BLaER1 (cell line): ENCODE results near the gene JHY.

ENCODE experiments used
- H3K27ac ChIP-seq: shearing (Covaris generic); formaldehyde crosslinking; 2 replicates; pipeline ENCODE4 v1.8.1; 2022
- H3K27me3 ChIP-seq: shearing (Covaris generic); formaldehyde crosslinking; 2 replicates; pipeline ENCODE4 v1.8.1; 2022
- H3K36me3 ChIP-seq: shearing (Covaris generic); formaldehyde crosslinking; 2 replicates; pipeline ENCODE4 v1.8.1; 2022
- H3K4me1 ChIP-seq: shearing (Covaris generic); formaldehyde crosslinking; 2 replicates; pipeline ENCODE4 v1.8.1; 2022
- H3K4me2 ChIP-seq: shearing (Covaris generic); formaldehyde crosslinking; 2 replicates; pipeline ENCODE4 v1.8.1; 2022
- H3K4me3 ChIP-seq: shearing (Covaris generic); formaldehyde crosslinking; 2 replicates; pipeline ENCODE4 v1.8.1; 2022
- H3K9ac ChIP-seq: shearing (Covaris generic); formaldehyde crosslinking; 2 replicates; pipeline ENCODE4 v1.8.1; 2022
- H3K9me3 ChIP-seq: shearing (Covaris generic); formaldehyde crosslinking; 2 replicates; pipeline ENCODE4 v1.8.1; 2022
- H4K20me1 ChIP-seq: shearing (Covaris generic); formaldehyde crosslinking; 2 replicates; pipeline ENCODE4 v1.8.1; 2022
- Cebpa-rat ChIP-seq: shearing (Covaris generic); IDR thresholded peaks from 2 replicates; pipeline ENCODE4 v1.8.1; 2022

JHY gene

DNA sequence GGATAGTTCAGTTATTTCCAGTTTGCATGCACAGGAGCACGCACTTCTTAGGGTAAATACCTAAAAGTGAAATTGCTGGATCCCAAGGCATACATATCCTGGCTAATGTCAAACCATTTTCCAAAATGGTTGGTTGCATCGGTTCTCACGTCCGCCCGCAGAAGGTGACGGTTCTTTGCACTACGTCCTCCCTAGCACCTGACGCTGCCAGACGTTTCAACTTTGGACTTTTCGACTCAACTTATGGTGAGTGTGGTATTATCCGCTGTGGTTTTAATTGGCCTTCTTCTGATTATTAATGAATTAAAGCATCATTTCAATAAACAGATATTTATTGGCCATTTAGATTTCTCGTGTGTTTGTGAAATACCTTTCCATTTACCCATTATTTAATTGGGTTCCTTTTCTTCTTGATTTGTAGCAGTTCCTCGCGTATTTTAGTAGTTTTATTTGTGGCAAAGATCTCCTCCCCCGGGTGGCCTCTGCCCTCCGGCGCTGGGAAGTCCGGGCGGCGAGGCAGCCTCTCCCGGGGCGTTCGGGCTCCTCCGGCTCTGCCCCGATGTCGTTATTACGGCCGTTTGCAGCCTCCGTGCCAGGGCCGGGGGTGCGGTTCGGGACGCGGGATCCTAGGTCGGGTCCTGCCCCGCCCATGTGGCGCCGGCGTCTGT lies at the start of gene JHY:
Gene JHY (plus strand): TSS at position 571 of the 668 bp plus-strand sequence. CDS start 3,091 bp downstream, outside the sequence.
- Histone ChIP-seq H3K27me3 (peaks cover 34% of the 10 kb centered on the region), H4K20me1 (no peaks in the 10 kb centered on the region), H3K9me3 (no peaks in the 10 kb centered on the region), H3K27ac (peak within 1 kb of the TSS; percentile 36; the same call in 1 of the 2 replicates), H3K4me3 (peak within 1 kb of the TSS; percentile 77), H3K36me3 (no peaks in the 10 kb centered on the region), H3K4me1 (peaks cover 11% of the 10 kb centered on the region), H3K4me2 (peak within 1 kb of the TSS; percentile 98), H3K9ac (peak within 1 kb of the TSS; percentile 71)
- TF ChIP-seq Cebpa-rat = no peak

DNA sequence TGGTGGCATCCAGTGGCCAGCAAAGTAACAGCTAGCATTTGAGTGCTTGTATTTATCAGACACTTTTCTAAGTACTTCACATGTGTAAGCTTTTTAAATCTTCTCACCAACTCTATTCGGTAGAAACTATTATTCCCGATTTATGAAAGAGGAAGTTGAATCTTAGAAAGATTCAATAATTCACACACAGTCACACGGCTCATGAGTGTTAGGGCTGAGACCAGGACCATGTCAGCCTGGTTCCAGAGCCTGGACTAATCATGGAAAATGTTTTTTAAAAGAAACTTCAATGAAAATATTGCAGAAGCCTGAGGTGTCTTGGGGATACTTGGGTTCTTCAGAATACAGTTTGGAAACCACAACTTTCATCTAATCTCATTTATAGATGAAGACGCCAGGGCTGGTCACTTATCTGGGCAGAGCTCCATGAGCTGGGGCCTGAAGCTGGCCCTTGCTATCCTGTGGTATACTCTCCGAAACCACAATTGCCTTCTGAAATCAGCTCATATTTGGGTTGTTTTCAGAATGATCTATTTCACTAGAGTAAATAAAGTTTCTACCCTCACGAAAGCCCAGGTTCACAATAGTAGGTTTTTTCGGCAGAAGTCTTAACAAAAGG lies 48.6 kb upstream of the JHY start:
- no peaks in the 10 kb centered on the region for H3K36me3 ChIP-seq
- H3K9me3 ChIP-seq = no peaks in the 10 kb centered on the region
- H3K4me2 ChIP-seq = no peak overlapping the region
- no peak for TF ChIP-seq Cebpa-rat
- no peak overlapping the region for H3K27ac ChIP-seq
- H3K4me1 ChIP-seq = no peaks in the 10 kb centered on the region
- no peak overlapping the region for H3K4me3 ChIP-seq
- no peak overlapping the region for H3K9ac ChIP-seq
- no peaks in the 10 kb centered on the region for H3K27me3 ChIP-seq
- H4K20me1 ChIP-seq = no peaks in the 10 kb centered on the region

DNA sequence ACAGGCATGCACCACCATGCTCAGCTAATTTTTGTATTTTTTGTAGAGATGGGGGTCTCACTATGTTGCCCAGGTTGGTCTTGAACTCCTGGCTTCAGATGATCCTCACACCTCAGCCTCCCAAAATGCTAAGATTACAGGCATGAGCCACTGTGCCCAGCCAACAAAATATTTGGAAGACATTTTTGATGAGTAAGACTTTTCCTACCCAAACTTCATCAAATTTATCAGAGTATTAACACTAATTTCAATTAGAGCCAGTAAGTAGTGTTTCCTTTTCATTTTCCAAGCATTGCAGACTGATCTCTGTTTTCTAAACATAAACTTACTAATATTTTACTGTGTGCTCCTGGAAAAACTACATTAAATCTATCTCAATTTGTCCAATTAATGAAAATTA lies 45.6 kb upstream of the JHY start:
- Histone ChIP-seq H3K4me2 (no peak overlapping the region), H3K4me3 (no peak overlapping the region), H4K20me1 (no peaks in the 10 kb centered on the region), H3K9me3 (no peaks in the 10 kb centered on the region), H3K9ac (no peak overlapping the region), H3K27me3 (no peaks in the 10 kb centered on the region), H3K36me3 (no peaks in the 10 kb centered on the region), H3K4me1 (no peaks in the 10 kb centered on the region), H3K27ac (no peak overlapping the region)
- TF ChIP-seq Cebpa-rat = no peak

DNA sequence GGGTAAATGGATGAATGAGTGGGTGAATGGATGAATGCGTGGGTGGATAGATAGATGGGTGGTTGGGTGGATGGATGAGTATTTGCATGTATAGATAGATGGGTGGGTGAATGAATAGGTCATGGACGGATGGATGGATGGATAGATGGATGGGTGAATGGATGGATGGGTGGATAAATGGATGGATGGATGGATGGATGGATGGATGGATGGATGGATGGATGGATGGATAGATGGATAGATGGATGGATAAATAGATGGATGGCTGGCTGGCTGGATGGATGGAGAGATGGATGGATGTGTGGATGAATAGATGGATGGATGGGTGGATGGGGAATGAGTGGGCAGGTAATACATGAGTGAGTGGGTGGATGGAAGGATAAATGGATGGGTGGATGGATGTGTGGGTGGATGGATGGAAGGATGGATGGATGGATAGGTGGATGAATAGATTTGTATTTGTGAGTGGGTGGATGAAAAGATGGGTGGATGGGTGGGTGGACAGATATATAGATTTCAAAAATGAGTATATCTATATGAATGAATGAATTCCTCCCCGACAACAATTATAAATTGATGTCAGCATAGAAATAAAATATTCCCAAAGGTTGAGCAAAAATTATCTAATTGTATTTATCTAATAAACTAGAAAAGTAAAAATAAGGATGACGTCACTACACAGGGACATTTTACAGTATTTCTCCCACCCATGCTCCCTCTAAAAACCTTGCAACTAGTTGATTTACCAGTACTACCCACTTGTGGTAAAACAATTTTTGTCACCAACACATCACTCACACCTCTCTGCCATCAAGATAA lies 44.8 kb upstream of the JHY start:
- no peak overlapping the region for H3K4me2 ChIP-seq
- H3K27me3 ChIP-seq = no peaks in the 10 kb centered on the region
- H3K27ac ChIP-seq = no peak overlapping the region
- no peak overlapping the region for H3K4me3 ChIP-seq
- TF ChIP-seq Cebpa-rat = no peak
- no peaks in the 10 kb centered on the region for H3K9me3 ChIP-seq
- H3K4me1 ChIP-seq = peaks cover under 1% of the 10 kb centered on the region; the same call in 1 of the 2 replicates
- H3K9ac ChIP-seq = no peak overlapping the region
- no peaks in the 10 kb centered on the region for H4K20me1 ChIP-seq
- no peaks in the 10 kb centered on the region for H3K36me3 ChIP-seq

DNA sequence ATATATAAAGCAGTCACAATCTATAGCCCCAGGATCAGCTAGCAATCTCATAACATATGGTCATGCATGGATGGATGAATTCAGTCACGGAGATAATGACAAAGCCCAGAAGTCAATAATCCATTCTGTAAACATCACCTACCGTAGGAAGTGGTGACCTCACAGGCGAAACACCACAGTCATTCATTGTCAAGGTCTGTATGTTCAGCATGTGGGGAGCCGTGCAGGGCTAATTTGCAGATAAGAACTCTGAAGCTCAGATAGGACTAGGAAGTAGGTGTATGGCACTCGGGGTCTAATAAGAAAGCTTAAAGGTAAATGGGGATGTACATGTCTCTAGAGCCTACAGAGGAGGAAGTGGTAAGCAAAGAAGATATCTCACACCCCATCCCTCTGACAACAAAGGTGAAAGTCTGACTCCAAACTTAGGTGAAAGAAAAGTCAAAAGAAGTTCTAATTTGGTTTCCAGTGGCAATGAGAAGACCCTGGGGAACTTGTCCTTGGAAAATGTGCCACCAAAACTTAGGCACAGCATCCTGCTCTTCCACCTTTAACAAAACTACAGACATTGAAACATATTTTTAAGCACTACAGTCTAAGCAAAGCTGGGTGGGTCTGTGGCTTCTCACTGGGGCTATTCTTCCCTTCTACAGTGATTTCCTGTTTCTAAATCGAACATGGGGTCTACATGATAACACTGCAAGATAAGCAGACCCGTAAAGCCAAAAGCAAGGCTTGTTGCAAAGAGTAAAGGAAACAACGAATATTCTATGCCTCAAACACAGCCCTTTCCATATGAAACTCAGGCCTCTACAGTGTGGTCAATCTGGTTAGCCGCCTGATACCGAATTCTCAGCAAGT lies 39.0 kb upstream of the JHY start:
- H3K27ac ChIP-seq = peak overlapping the region; percentile 43; the same call in 1 of the 2 replicates
- H3K9me3 ChIP-seq = no peaks in the 10 kb centered on the region
- H3K4me2 ChIP-seq = peak overlapping the region; percentile 65
- no peaks in the 10 kb centered on the region for H3K27me3 ChIP-seq
- peaks cover 18% of the 10 kb centered on the region for H3K4me1 ChIP-seq
- no peaks in the 10 kb centered on the region for H3K36me3 ChIP-seq
- no peak overlapping the region for H3K9ac ChIP-seq
- H4K20me1 ChIP-seq = no peaks in the 10 kb centered on the region
- TF ChIP-seq Cebpa-rat = no peak
- no peak overlapping the region for H3K4me3 ChIP-seq

DNA sequence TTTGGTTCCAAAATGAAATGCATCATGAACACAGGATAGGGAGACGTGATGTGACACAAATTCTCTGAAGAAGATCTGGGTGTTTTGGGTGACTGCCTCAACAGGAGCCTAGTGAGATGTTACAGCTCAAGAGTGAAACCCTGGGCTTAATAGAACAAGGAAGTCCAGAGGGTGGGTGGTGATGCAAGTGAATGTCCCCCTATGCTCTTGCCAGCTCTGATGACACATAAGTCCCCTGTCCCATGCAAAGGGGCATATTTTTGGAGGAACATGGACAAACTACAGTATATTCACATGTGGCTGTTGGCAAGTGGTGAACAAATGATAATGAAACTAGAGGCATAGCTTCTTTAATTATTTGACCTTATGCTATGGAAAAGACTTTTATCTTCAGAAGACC lies 35.1 kb upstream of the JHY start:
- no peaks in the 10 kb centered on the region for H3K9me3 ChIP-seq
- H3K4me1 ChIP-seq = peaks cover 27% of the 10 kb centered on the region
- H4K20me1 ChIP-seq = no peaks in the 10 kb centered on the region
- no peak for TF ChIP-seq Cebpa-rat
- no peaks in the 10 kb centered on the region for H3K27me3 ChIP-seq
- no peak overlapping the region for H3K4me2 ChIP-seq
- no peak overlapping the region for H3K4me3 ChIP-seq
- no peak overlapping the region for H3K9ac ChIP-seq
- H3K27ac ChIP-seq = no peak overlapping the region
- no peaks in the 10 kb centered on the region for H3K36me3 ChIP-seq

DNA sequence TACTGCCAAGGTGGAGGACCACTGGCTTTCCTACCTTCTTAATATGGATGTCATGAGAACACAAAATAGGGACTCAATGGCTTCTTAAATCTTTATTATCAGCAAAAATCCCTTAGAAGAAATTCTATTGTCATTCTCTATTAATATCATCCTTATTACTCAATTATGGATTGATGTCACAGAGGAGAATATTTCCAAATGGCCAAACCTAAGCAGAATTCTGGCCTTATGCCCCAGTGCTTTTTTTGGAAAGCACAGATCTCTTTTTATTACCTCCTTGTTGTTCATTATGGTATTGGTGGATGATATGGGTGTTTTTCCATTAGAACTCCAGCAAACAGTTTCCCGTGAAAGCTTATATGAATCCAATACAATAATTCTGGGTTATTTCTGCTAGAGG lies 34.4 kb upstream of the JHY start:
- Histone ChIP-seq H3K9me3 (no peaks in the 10 kb centered on the region), H3K4me1 (peaks cover 22% of the 10 kb centered on the region), H3K4me3 (no peak overlapping the region), H3K36me3 (no peaks in the 10 kb centered on the region), H3K9ac (no peak overlapping the region), H3K27me3 (no peaks in the 10 kb centered on the region), H3K4me2 (no peak overlapping the region), H3K27ac (no peak overlapping the region), H4K20me1 (no peaks in the 10 kb centered on the region)
- no peak for TF ChIP-seq Cebpa-rat

DNA sequence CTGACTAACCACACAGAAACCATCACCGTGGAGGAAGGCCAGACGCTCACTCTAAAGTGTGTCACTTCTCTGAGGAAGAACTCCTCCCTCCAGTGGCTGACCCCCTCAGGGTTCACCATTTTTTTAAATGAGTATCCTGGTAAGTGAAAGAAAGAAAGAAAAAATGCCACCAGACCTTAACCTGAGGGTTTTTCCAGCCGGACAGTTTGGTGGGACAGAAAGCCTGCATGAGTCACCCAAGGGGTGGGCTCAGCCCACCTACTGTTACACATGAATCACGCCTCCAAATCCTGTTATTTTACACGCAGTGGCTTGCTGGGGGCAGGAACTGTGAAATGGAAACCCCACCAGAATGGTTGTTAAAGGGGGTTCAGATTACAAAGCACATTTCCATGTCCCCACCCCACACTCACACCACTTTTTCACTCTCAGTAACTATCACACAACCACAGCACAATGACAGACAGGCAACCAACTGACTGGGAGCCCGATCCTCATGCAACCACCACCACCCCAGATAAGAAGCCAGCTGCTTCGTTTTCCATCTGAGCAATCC lies 32.4 kb upstream of the JHY start:
- peak overlapping the region; percentile 2; the same call in 1 of the 2 replicates for H3K4me2 ChIP-seq

DNA sequence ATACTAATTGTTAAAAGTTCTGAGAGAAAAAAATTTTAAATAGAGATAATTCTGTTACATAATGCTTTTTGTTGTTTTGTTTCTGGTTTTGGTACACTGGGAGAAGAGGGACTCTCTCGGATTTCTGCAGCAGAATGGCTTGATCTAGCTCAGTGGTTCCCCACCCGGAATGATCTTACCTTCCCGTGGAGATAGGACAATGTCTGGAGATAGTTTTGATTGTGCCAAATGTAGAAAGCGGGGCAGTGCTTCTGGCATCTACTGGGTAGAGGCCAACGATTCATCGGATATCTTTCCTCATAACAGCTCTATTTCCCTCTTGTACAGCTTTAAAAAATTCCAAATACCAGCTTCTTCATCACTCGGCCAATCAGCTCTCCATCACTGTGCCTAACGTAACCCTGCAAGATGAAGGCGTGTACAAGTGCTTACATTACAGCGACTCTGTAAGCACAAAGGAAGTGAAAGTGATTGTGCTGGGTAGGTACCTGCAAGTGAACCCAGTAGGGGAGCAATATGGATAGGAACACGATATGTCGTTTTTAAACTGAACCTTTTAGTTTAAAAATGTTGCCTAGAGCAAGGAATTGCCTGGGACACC lies 31.1 kb upstream of the JHY start:
- no peaks in the 10 kb centered on the region for H3K9me3 ChIP-seq
- H3K27ac ChIP-seq = no peak overlapping the region
- no peak overlapping the region for H3K4me2 ChIP-seq
- peaks cover 15% of the 10 kb centered on the region for H3K4me1 ChIP-seq
- H3K4me3 ChIP-seq = no peak overlapping the region
- no peaks in the 10 kb centered on the region for H3K36me3 ChIP-seq
- no peak overlapping the region for H3K9ac ChIP-seq
- no peak for TF ChIP-seq Cebpa-rat
- no peaks in the 10 kb centered on the region for H4K20me1 ChIP-seq
- no peaks in the 10 kb centered on the region for H3K27me3 ChIP-seq

More for the DNA sequence above, 32.4 kb upstream of the JHY start:
- Histone ChIP-seq H3K9ac (no peak overlapping the region), H3K4me3 (no peak overlapping the region), H3K36me3 (no peaks in the 10 kb centered on the region), H3K4me1 (peaks cover 9% of the 10 kb centered on the region), H3K27ac (no peak overlapping the region), H4K20me1 (no peaks in the 10 kb centered on the region), H3K9me3 (no peaks in the 10 kb centered on the region), H3K27me3 (no peaks in the 10 kb centered on the region)
- TF ChIP-seq Cebpa-rat = no peak
